ENCODE measurements around the gene GALNT18. TPM values are rescaled to one million over a fixed set of nuclear protein-coding genes. Genes with fewer than 3 reads are reported as not detected.

GALNT18 gene
- total RNA-seq, 1 experiment from 2014 or later = 9.2 TPM

GRCh38 chr11:11482730-11483129, 139.1 kb downstream of the GALNT18 start:
- CTCF ChIA-PET = interaction anchor here (1.4 kb wide), 1 partner anchor 19 kb away, joined by 3 read pairs; no protein-coding TSS in a partner anchor
- TF ChIP-seq CTCF (IDR thresholded peaks at IDR 0.05; ENCODE audit: unreplicated experiment) = no peak
- DNase-seq = no peak
- H3K27ac Mint-ChIP-seq (ENCODE audit: unreplicated experiment) = no peak overlapping the region
- H3K4me3 Mint-ChIP-seq (ENCODE audit: low read depth, unreplicated experiment) = no peak overlapping the region
- no peaks in the 10 kb centered on the region for H3K36me3 Mint-ChIP-seq (ENCODE audit: insufficient read depth, unreplicated experiment)
- H3K9me3 Mint-ChIP-seq (ENCODE audit: low read depth, unreplicated experiment) = no peaks in the 10 kb centered on the region
- intact Hi-C loops (cut with micrococcal nuclease; ENCODE audit: unreplicated experiment) = no loop called here
- no TSS peak for BruUV-seq (replicated peaks)
- no peaks in the 10 kb centered on the region for H3K27me3 Mint-ChIP-seq (ENCODE audit: unreplicated experiment)
- no peaks in the 10 kb centered on the region for H3K4me1 Mint-ChIP-seq (ENCODE audit: low read depth, unreplicated experiment)

GRCh38 chr11:11481371-11481770, 140.4 kb downstream of the GALNT18 start:
- H3K9me3 Mint-ChIP-seq (ENCODE audit: low read depth, unreplicated experiment) = no peaks in the 10 kb centered on the region
- DNase-seq = no peak
- no peaks in the 10 kb centered on the region for H3K4me1 Mint-ChIP-seq (ENCODE audit: low read depth, unreplicated experiment)
- no peak overlapping the region for H3K27ac Mint-ChIP-seq (ENCODE audit: unreplicated experiment)
- H3K27me3 Mint-ChIP-seq (ENCODE audit: unreplicated experiment) = no peaks in the 10 kb centered on the region
- CTCF ChIA-PET = interaction anchor here (1.4 kb wide), 1 partner anchor 20 kb away, joined by 3 read pairs; no protein-coding TSS in a partner anchor
- intact Hi-C loops (cut with micrococcal nuclease; ENCODE audit: unreplicated experiment) = no loop called here
- TF ChIP-seq CTCF (IDR thresholded peaks at IDR 0.05; ENCODE audit: unreplicated experiment) = no peak
- no TSS peak for BruUV-seq (replicated peaks)
- H3K4me3 Mint-ChIP-seq (ENCODE audit: low read depth, unreplicated experiment) = no peak overlapping the region
- no peaks in the 10 kb centered on the region for H3K36me3 Mint-ChIP-seq (ENCODE audit: insufficient read depth, unreplicated experiment)

- no peak overlapping the region for H3K4me3 Mint-ChIP-seq (ENCODE audit: low read depth, unreplicated experiment)
- H3K9me3 Mint-ChIP-seq (ENCODE audit: low read depth, unreplicated experiment) = no peaks in the 10 kb centered on the region
- H3K27ac Mint-ChIP-seq (ENCODE audit: unreplicated experiment) = no peak overlapping the region
- intact Hi-C loops (cut with micrococcal nuclease; ENCODE audit: unreplicated experiment) = no loop called here
- no peak for DNase-seq
- no peaks in the 10 kb centered on the region for H3K4me1 Mint-ChIP-seq (ENCODE audit: low read depth, unreplicated experiment)
- no peak for TF ChIP-seq CTCF (IDR thresholded peaks at IDR 0.05; ENCODE audit: unreplicated experiment)
- no peaks in the 10 kb centered on the region for H3K36me3 Mint-ChIP-seq (ENCODE audit: insufficient read depth, unreplicated experiment)
- no peaks in the 10 kb centered on the region for H3K27me3 Mint-ChIP-seq (ENCODE audit: unreplicated experiment)
- no TSS peak for BruUV-seq (replicated peaks)
- CTCF ChIA-PET = no interaction called here
Observed at GRCh38 chr11:11480971-11481370, 140.8 kb downstream of the GALNT18 start.

GRCh38 chr11:11478687-11479086, 143.1 kb downstream of the GALNT18 start:
- CTCF ChIA-PET = no interaction called here
- H3K27me3 Mint-ChIP-seq (ENCODE audit: unreplicated experiment) = no peaks in the 10 kb centered on the region
- no peaks in the 10 kb centered on the region for H3K36me3 Mint-ChIP-seq (ENCODE audit: insufficient read depth, unreplicated experiment)
- no TSS peak for BruUV-seq (replicated peaks)
- DNase-seq = no peak
- no peaks in the 10 kb centered on the region for H3K9me3 Mint-ChIP-seq (ENCODE audit: low read depth, unreplicated experiment)
- intact Hi-C loops (cut with micrococcal nuclease; ENCODE audit: unreplicated experiment) = no loop called here
- no peak for TF ChIP-seq CTCF (IDR thresholded peaks at IDR 0.05; ENCODE audit: unreplicated experiment)
- H3K4me3 Mint-ChIP-seq (ENCODE audit: low read depth, unreplicated experiment) = no peak overlapping the region
- H3K4me1 Mint-ChIP-seq (ENCODE audit: low read depth, unreplicated experiment) = no peaks in the 10 kb centered on the region
- H3K27ac Mint-ChIP-seq (ENCODE audit: unreplicated experiment) = no peak overlapping the region

Measured in Calu3 (cell line).